GM12873 (cell line): ENCODE data around the gene MTUS2.

Experiments
- CTCF ChIP-seq: IDR thresholded peaks from 2 replicates; pipeline ENCODE4 v1.5.1; 2012; ENCODE audit warnings: low read depth, mild to moderate bottlenecking, moderate library complexity, low read length, control low read depth; ENCODE audit not compliant: insufficient read depth; ENCODE audit errors: missing control alignments

The MTUS2 gene

GRCh38 chr13:29496241-29496712 is 676.1 kb downstream of the MTUS2 start:
- TF ChIP-seq CTCF = no peak

GRCh38 chr13:29497137-29497654 is 677.1 kb downstream of the MTUS2 start:
- TF ChIP-seq CTCF = no peak

GRCh38 chr13:29498426-29499040 is 678.4 kb downstream of the MTUS2 start:
- TF ChIP-seq CTCF = no peak

GRCh38 chr13:29499506-29500165 is 679.5 kb downstream of the MTUS2 start:
- TF ChIP-seq CTCF = no peak

- TF ChIP-seq CTCF = no peak
Measured at GRCh38 chr13:29500386-29500785, 680.2 kb downstream of the MTUS2 start.

- TF ChIP-seq CTCF = no peak
Measured at GRCh38 chr13:29501674-29502073, 681.5 kb downstream of the MTUS2 start.

GRCh38 chr13:29502391-29503008 is 682.4 kb downstream of the MTUS2 start:
- no peak for TF ChIP-seq CTCF
